Thoracic aorta (tissue), 2 donors: ENCODE measurements around the gene CMIP. TPM values are rescaled to one million over a fixed set of nuclear protein-coding genes. Genes with fewer than 3 reads are reported as not detected.

Experiments used
- ATAC-seq: fragments of 150-250 bp; one replicate; pipeline ENCODE4 v1.8.0; 2017; ENCODE audit warnings: low read depth; ENCODE audit not compliant: insufficient number of reproducible peaks, low FRiP score
- DNase-seq: peaks from one replicate; pipeline ENCODE4 v3.0.0-alpha.2; 2020; ENCODE audit warnings: low spot score
- H3K27ac ChIP-seq, 2 donors: fragments of 200-600 bp; sonication (generic); 1 replicate in 1 of 2; 2 replicates in 1 of 2; pipeline ENCODE4 v1.5.1; 2016; ENCODE audit warnings: mild to moderate bottlenecking in 2 of 2, moderate library complexity in 2 of 2
- H3K27me3 ChIP-seq: fragments of 200-600 bp; sonication (generic); replicated peaks from 2 replicates; pipeline ENCODE4 v1.6.0; 2016; ENCODE audit warnings: mild to moderate bottlenecking; ENCODE audit not compliant: insufficient read depth
- H3K36me3 ChIP-seq: fragments of 200-600 bp; sonication (generic); one replicate; pipeline ENCODE4 v1.5.1; 2016
- H3K4me1 ChIP-seq, 2 donors: fragments of 200-600 bp; sonication (generic); 1 replicate in 1 of 2; 2 replicates in 1 of 2; pipeline versions ENCODE4 v1.5.1 to v1.6.0; 2016; ENCODE audit warnings: low read depth in 2 of 2, mild to moderate bottlenecking in 1 of 2; ENCODE audit not compliant: control insufficient read depth in 1 of 2
- H3K4me3 ChIP-seq: fragments of 200-600 bp; sonication (generic); 2 replicates; pipeline ENCODE4 v1.5.1; 2016; ENCODE audit warnings: mild to moderate bottlenecking
- H3K9me3 ChIP-seq: fragments of 200-600 bp; sonication (generic); 2 replicates; pipeline ENCODE4 v1.5.1; 2016
- total RNA-seq, 2 donors: library from RNA; depleted of rRNA; stranded (reverse); fragments of >200 nt; gene quantifications; one replicate each; pipeline versions ENCODE4 v1.1.0 to v1.2.3, GENCODE V29; 2016
- TF ChIP-seq, protein P1 (sequence below): fragments of 200-600 bp; sonication (generic); IDR thresholded peaks from one replicate; pipeline ENCODE4 v1.5.1; 2019; ENCODE audit warnings: antibody characterized with exemption

CMIP gene
- total RNA-seq, 2 donors from 2014 or later = 20.8 to 46.8 TPM

DNA sequence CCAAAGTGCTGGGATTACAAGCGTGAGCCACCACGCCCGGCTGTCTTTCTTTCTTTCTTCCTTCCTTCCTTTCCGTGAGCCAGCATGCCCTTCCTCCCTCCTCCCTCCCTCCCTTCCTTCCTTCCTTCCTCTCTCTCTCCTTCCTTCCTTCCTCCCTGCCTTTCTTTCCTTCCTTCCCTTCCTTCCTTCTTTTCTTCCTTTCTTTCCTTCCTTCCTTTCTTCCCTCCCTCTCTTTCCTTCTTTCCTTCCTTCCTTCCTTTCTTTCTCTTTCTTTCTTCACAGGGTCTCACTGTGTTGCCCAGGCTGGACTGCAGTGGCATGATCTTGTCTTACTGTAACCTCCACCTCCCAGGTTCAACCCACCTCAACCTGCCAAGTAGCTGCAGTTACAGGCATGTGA, 283.8 kb downstream of the CMIP start:
- H3K27ac ChIP-seq = no peak overlapping the region
- no peak for ATAC-seq
- TF ChIP-seq, protein P1, sequence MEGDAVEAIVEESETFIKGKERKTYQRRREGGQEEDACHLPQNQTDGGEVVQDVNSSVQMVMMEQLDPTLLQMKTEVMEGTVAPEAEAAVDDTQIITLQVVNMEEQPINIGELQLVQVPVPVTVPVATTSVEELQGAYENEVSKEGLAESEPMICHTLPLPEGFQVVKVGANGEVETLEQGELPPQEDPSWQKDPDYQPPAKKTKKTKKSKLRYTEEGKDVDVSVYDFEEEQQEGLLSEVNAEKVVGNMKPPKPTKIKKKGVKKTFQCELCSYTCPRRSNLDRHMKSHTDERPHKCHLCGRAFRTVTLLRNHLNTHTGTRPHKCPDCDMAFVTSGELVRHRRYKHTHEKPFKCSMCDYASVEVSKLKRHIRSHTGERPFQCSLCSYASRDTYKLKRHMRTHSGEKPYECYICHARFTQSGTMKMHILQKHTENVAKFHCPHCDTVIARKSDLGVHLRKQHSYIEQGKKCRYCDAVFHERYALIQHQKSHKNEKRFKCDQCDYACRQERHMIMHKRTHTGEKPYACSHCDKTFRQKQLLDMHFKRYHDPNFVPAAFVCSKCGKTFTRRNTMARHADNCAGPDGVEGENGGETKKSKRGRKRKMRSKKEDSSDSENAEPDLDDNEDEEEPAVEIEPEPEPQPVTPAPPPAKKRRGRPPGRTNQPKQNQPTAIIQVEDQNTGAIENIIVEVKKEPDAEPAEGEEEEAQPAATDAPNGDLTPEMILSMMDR = no peak

DNA sequence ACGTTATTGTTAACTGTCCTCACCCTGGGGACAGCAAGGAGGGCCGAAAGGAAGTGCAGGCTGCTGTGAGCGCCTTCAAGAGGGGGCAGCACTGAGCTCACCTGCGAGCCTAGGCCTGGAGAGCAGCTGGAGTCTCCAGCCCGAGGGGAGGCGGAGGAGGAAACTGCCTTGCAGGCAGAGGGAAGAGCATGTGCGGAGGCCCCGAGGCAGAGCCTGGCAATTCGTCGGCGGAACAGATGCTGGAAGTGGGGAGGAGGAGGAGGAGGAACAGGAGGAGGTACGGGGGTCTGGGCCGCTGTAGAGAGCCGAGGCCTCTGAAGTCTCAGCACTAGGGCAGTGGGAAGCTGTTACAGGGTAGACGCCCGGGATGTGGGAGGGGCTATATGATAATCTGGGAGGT, 284.8 kb downstream of the CMIP start:
- Histone ChIP-seq H3K27ac (no peak overlapping the region), H3K9me3 (no peaks in the 10 kb centered on the region), H3K4me1 (peaks cover 0 to 9% of the 10 kb centered on the region in 2 donors), H3K36me3 (no peaks in the 10 kb centered on the region), H3K27me3 (no peaks in the 10 kb centered on the region), H3K4me3 (no peak overlapping the region)
- no peak for ATAC-seq
- TF ChIP-seq, protein P1 = no peak
- DNase-seq = no peak

More for the DNA sequence above, 283.8 kb downstream of the CMIP start:
- Histone ChIP-seq H3K4me1 (peaks cover 0 to 9% of the 10 kb centered on the region in 2 donors), H3K4me3 (no peak overlapping the region), H3K36me3 (no peaks in the 10 kb centered on the region), H3K9me3 (no peaks in the 10 kb centered on the region), H3K27me3 (no peaks in the 10 kb centered on the region)
- no peak for DNase-seq

DNA sequence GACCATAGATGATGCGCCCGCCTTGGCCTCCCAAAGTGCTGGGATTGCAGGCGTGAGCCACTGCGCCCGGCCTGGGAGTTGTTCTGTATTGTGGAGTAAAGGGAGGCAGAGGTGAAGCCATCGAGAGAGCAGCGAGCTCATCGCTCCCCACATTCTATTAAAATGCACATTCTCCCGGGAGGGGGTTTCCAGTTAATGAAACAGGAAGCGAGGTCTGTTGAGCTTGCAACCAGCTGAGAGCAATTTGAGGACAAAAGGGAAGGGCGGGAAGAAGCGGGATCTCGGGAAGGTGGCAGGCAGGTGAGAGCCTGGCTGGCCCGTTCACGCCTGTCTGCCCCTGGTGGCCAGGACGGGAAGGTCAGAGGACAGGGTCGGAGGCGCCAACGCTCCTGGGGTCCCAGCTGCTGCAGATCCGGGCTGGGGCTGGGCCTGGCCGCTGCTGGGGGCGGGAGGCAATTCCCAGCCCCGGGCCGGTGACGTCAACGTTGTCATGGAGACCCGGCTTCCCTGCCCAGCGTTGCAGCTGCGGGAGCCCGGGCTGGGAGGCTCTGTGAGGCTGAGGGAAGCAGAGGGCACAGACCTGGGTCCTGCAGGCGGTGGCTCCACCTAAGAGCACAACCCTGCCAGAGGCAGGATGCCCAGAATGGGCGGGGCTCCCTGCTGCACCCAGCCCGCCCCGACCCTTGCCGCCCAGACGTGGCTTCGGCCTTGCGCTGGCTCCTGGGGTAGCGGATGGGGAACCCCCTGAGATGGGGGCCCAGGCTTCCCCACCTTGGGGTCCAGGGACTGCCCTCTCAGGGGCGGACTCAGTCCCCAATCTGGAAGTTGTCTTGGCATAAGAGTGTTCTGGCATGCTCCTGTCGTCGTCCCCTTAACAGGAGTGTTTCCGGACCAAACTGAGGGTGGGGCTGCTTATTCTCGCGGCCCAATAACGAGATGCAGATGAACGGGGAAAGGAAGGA, 285.8 kb downstream of the CMIP start:
- H3K36me3 ChIP-seq = no peaks in the 10 kb centered on the region
- TF ChIP-seq, protein P1 = peak; percentile 45
- peak overlapping the region; percentile 61 for H3K4me3 ChIP-seq
- H3K9me3 ChIP-seq = no peaks in the 10 kb centered on the region
- no peak overlapping the region for H3K27ac ChIP-seq
- no peak for ATAC-seq
- H3K27me3 ChIP-seq = no peaks in the 10 kb centered on the region
- DNase-seq = peak; percentile 21
- H3K4me1 ChIP-seq = peaks cover 0 to 9% of the 10 kb centered on the region in 2 donors

DNA sequence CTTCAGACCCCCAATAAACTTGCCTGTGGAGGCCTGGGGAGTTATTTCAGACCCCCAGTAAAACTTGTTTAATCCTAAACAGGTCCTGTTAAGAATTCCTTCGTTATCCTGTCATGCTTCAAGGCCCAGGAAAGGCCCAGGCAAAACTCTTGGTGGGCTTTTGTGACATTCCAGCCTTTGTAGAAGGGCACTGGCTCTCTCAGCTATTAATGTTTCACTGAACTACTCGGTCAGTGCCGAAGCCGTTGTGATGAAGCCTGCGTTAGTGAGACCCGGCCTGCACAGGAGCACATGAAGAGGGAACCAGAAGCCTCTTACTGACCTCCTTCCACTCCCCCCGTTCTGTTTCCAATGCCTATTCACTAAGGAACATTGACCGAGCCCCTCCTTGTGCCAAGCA, 287.0 kb downstream of the CMIP start:
- TF ChIP-seq, protein P1 = no peak
- ATAC-seq = no peak
- peaks cover 0 to 9% of the 10 kb centered on the region in 2 donors for H3K4me1 ChIP-seq

DNA sequence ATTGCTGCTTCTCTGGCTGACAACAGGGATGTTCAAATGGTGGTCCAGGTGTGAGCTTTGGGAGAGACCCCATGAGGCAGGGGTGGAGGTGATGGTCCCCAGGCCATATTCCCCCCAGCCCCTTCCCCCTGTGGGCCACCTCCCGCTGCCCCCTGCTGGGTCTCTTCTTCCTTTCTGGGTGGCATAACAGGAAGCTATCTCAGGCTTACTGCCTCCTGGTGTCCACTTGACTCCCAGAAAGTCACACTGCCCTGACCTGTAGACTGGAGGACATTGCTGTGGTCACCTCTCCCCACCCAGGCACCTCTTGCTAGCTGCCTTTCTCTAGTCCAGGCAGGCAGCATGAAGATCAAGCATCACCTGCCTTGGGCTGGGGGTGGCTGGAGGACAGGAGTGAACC, 288.1 kb downstream of the CMIP start:
- ATAC-seq (no peak), DNase-seq (no peak)
- H3K4me1 ChIP-seq = peaks cover 0 to 11% of the 10 kb centered on the region in 2 donors
- no peak overlapping the region for H3K27ac ChIP-seq
- no peaks in the 10 kb centered on the region for H3K27me3 ChIP-seq
- no peaks in the 10 kb centered on the region for H3K9me3 ChIP-seq
- H3K36me3 ChIP-seq = no peaks in the 10 kb centered on the region
- no peak overlapping the region for H3K4me3 ChIP-seq
- TF ChIP-seq, protein P1 = no peak

More for the DNA sequence above, 287.0 kb downstream of the CMIP start:
- Histone ChIP-seq H3K9me3 (no peaks in the 10 kb centered on the region), H3K4me3 (no peak overlapping the region), H3K36me3 (no peaks in the 10 kb centered on the region), H3K27ac (no peak overlapping the region), H3K27me3 (no peaks in the 10 kb centered on the region)
- DNase-seq = no peak
